ENCODE results near the gene ERN1. TPM values are rescaled to one million over a fixed set of nuclear protein-coding genes. Genes with fewer than 3 reads are reported as not detected.

ERN1 gene
- total RNA-seq, 1 donor: 14.7 TPM

DNA sequence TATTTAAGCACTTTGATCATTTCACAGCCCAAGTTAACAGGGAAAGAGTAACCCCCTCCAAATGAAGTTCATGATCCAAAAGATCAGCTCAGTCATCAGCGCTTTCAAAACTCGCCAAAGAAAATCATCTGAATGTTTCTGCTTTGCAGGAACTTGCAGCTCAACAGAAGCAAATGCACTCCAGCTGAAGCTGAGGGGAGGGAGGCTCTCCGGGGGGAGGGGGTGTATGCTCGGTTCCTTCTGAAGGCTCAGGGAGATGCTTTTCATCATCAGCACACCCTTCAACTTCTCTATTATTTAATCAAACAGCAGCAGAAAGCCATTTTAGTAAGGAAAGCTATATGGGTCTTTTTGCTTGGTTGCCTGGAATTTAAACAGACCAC lies 24.4 kb upstream of the ERN1 start:
- TF ChIP-seq, protein P1, sequence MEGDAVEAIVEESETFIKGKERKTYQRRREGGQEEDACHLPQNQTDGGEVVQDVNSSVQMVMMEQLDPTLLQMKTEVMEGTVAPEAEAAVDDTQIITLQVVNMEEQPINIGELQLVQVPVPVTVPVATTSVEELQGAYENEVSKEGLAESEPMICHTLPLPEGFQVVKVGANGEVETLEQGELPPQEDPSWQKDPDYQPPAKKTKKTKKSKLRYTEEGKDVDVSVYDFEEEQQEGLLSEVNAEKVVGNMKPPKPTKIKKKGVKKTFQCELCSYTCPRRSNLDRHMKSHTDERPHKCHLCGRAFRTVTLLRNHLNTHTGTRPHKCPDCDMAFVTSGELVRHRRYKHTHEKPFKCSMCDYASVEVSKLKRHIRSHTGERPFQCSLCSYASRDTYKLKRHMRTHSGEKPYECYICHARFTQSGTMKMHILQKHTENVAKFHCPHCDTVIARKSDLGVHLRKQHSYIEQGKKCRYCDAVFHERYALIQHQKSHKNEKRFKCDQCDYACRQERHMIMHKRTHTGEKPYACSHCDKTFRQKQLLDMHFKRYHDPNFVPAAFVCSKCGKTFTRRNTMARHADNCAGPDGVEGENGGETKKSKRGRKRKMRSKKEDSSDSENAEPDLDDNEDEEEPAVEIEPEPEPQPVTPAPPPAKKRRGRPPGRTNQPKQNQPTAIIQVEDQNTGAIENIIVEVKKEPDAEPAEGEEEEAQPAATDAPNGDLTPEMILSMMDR (IDR thresholded peaks at IDR 0.05; ENCODE audit: insufficient read depth, low read depth, low read length): no peak
- no peak overlapping the region for H3K4me3 ChIP-seq (ENCODE audit: low read depth, low read length)
- DNase-seq (ENCODE audit: low read depth): no peak

DNA sequence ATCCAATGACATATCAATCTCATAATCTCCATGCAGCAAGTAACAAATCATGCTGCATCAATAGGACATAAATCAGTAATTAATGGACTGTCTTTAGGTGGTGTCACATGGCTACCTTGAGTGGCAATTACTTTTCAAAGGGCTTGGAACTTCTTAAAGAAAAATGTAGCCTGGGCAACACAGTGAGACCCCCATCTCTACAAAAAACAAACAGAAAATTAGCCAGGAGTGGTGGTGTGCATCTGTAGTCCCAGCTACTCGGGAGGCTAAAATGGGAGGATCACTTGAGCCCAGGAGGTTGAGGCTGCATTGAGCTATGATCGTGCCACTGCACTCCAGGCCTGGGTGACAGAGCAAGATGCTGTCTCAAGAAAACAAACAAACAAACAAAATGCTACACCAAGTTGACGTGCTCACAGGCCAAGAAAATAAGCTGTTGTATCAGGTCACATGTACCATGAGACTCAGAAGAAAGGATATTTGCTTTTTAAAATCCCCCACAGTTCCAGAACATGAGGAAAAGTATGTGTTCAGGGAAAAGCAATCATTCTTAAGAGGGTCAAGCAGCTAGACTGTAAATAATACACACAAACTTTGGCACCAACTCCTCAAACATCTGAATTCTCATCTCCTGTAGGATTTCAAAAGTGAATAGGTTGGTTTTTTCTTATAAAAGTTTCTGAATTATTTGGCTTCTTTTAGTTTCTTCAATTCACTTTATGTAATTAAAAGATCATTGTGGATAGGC lies 23.8 kb upstream of the ERN1 start:
- TF ChIP-seq, protein P1 (IDR thresholded peaks at IDR 0.05; ENCODE audit: insufficient read depth, low read depth, low read length): no peak
- no peak for DNase-seq (ENCODE audit: low read depth)
- no peak overlapping the region for H3K4me3 ChIP-seq (ENCODE audit: low read depth, low read length)

DNA sequence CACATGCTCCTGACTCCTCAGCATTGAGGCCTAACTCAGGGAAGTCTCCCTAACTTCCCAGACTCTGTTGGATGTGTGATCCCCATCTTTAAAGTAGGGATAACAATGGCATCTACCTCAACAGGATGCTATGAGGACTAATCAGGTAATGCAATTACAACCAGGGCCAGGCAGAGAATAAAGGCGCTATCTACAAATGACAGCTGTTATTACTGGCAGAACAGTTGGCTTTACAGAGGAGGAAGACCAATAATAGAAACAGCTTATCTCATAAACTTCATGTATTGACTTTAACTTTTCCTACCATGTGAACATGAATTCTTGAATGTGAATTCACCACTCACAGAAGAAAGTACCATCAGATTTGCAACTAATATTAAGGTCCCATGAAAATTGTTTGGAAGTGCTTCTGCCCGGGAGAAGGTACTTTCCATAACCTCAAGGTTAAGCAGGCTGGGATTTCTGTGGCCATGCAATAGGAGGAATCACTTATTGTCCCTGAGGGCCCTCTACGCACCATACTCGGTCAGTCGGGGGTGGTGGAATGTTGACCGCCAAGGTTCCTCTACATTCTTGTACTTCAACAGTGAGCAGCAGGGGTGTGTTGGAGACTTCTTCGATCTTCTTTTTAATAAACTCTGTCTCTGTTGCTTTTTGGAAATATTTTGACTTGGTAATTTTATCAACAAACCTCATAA lies 22.6 kb upstream of the ERN1 start:
- DNase-seq (ENCODE audit: low read depth): no peak
- no peak overlapping the region for H3K4me3 ChIP-seq (ENCODE audit: low read depth, low read length)
- TF ChIP-seq, protein P1 (IDR thresholded peaks at IDR 0.05; ENCODE audit: insufficient read depth, low read depth, low read length): no peak

DNA sequence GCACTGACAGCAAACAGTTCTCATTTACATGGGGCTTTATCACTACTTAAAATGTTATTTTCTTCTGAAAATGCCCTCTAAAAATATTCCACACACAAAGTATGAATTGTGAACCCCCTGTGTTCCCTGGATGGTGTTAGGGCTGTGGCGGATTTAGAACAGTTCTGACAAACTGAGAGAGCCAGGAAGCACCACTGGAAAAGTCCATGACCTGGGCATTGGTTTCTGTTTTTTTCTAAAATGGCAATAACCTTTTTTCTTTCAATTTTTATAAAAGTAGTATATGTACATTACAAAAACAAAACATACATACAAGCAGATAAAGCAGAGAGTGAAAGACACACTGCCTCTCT lies 21.0 kb upstream of the ERN1 start:
- TF ChIP-seq, protein P1 (IDR thresholded peaks at IDR 0.05; ENCODE audit: insufficient read depth, low read depth, low read length): no peak
- no peak for DNase-seq (ENCODE audit: low read depth)
- H3K4me3 ChIP-seq (ENCODE audit: low read depth, low read length): no peak overlapping the region

DNA sequence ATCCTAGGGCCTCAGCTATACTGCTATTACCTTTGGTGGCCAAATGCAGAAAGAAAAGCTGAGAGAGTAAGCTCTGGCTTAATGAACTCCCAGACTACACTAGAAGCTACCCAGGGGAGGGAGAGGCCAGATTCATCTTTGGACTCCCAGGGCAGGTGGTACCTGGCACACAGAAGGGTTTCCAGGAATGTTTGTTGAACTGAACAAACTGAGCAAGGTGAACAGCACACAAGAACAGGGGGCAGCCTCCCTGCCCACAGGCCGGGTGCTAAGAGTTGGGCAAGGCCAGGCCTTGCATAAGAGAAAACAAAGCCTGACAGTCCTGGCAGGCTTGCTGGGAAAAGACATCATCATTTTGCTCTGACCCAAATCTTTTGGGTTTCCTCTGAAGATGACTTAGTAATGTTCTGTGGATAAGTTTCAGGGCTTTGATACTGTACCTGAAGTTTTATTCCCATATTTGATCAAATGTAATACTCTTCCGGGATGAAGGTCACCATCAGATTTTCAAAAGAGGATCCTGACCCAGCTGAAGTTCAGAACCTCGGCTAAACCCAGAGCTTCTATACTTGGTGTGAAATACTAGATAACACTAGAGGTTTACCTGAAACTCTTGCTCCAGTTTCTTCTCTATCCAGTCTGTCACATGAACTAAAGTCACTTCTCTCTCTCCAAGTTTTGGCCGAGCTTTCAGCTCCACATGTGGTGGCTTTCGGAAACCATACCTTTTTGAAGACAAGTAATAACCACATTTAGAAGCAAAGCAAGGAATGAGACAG lies 20.5 kb upstream of the ERN1 start:
- no peak for DNase-seq (ENCODE audit: low read depth)
- TF ChIP-seq, protein P1 (IDR thresholded peaks at IDR 0.05; ENCODE audit: insufficient read depth, low read depth, low read length): no peak

DNA sequence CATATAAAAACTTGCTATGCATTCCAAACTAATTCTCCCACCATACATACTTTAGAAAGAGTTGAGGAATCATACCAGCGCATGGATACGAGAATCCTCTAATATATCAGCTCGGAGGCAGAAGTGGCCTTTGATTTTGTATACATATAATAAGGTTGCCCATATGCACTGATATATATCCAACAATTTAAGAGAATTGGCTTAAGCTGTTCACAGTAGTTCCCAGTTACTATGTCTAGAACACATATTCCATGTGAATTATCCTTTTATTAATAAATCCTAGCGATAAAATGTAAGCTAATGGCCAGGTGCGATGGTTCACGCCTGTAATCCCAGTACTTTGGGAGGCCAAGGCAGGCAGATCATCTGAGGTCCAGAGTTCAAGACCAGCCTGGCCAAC lies 19.3 kb upstream of the ERN1 start:
- DNase-seq (ENCODE audit: low read depth): no peak
- TF ChIP-seq, protein P1 (IDR thresholded peaks at IDR 0.05; ENCODE audit: insufficient read depth, low read depth, low read length): no peak
- no peak overlapping the region for H3K4me3 ChIP-seq (ENCODE audit: low read depth, low read length)

More for the DNA sequence above, 20.5 kb upstream of the ERN1 start:
- no peak overlapping the region for H3K4me3 ChIP-seq (ENCODE audit: low read depth, low read length)
